Measurements from ENCODE around the gene CYP2A6. TPM values are rescaled to one million over a fixed set of nuclear protein-coding genes. Genes with fewer than 3 reads are reported as not detected.
"Not testable (repeated sequence)": the region's sequence is repeated elsewhere in the genome, so short reads cannot be mapped to it uniquely, and the experiment has no call there.

The CYP2A6 gene
- total and polyA plus RNA-seq, 8 donors, result 0.13 to 1.2 (median 0.54) TPM; not detected in 1

- TF ChIP-seq CTCF (IDR thresholded peaks at IDR 0.05), result no peak
- Histone ChIP-seq H3K36me3 (no peaks in the 10 kb centered on the region), H3K9me3 (no peaks in the 10 kb centered on the region), H3K4me3 (no peak overlapping the region), H3K27me3 (no peaks in the 10 kb centered on the region), H3K4me1 (no peaks in the 10 kb centered on the region), H3K27ac (no peak overlapping the region)
- ATAC-seq (no peak), DNase-seq (no peak)
- intact Hi-C loops (cut with DNase I), result no loop called here
Measured at GRCh38 chr19:40867701-40868100, 17.5 kb upstream of the CYP2A6 start.

GRCh38 chr19:40864739-40865496, 14.7 kb upstream of the CYP2A6 start:
- H3K27ac ChIP-seq; H3K36me3 ChIP-seq; DNase-seq; H3K4me1 ChIP-seq; intact Hi-C loops (cut with DNase I); H3K9me3 ChIP-seq; H3K27me3 ChIP-seq; H3K4me3 ChIP-seq: not testable (repeated sequence)
- peak; percentile 4 for ATAC-seq

- Histone ChIP-seq H3K27me3 (no peaks in the 10 kb centered on the region), H3K4me3 (no peak overlapping the region), H3K9me3 (no peaks in the 10 kb centered on the region), H3K36me3 (no peaks in the 10 kb centered on the region), H3K27ac (no peak overlapping the region), H3K4me1 (no peaks in the 10 kb centered on the region)
- no peak for DNase-seq
- TF ChIP-seq CTCF (IDR thresholded peaks at IDR 0.05), result no peak
- no peak for ATAC-seq
- intact Hi-C loops (cut with DNase I), result no loop called here
Measured at GRCh38 chr19:40862785-40863184, 12.5 kb upstream of the CYP2A6 start.

GRCh38 chr19:40862333-40862732, 12.1 kb upstream of the CYP2A6 start:
- H3K9me3 ChIP-seq, result no peaks in the 10 kb centered on the region
- no peak overlapping the region for H3K4me3 ChIP-seq
- no peaks in the 10 kb centered on the region for H3K4me1 ChIP-seq
- no peaks in the 10 kb centered on the region for H3K27me3 ChIP-seq
- TF ChIP-seq CTCF (IDR thresholded peaks at IDR 0.05), result no peak
- DNase-seq (no peak), ATAC-seq (no peak)
- intact Hi-C loops (cut with DNase I), result no loop called here
- H3K27ac ChIP-seq, result no peak overlapping the region
- H3K36me3 ChIP-seq, result no peaks in the 10 kb centered on the region

GRCh38 chr19:40858109-40858508, 7.9 kb upstream of the CYP2A6 start:
- no peaks in the 10 kb centered on the region for H3K4me1 ChIP-seq
- H3K9me3 ChIP-seq, result no peaks in the 10 kb centered on the region
- H3K27ac ChIP-seq, result no peak overlapping the region
- H3K4me3 ChIP-seq, result no peak overlapping the region
- no peak for TF ChIP-seq CTCF (IDR thresholded peaks at IDR 0.05)
- intact Hi-C loops (cut with DNase I), result no loop called here
- H3K36me3 ChIP-seq, result no peaks in the 10 kb centered on the region
- ATAC-seq (no peak), DNase-seq (no peak)
- H3K27me3 ChIP-seq, result no peaks in the 10 kb centered on the region

GRCh38 chr19:40852467-40853152, 2.4 kb upstream of the CYP2A6 start:
- H3K9me3 ChIP-seq, ATAC-seq: not testable (repeated sequence)

GRCh38 chr19:40846722-40847121, 3.5 kb downstream of the CYP2A6 start:
- not testable (repeated sequence) for H3K9me3 ChIP-seq, DNase-seq

More at GRCh38 chr19:40852467-40853152, 2.4 kb upstream of the CYP2A6 start:
- DNase-seq; H3K4me1 ChIP-seq; H3K36me3 ChIP-seq; H3K27ac ChIP-seq; H3K4me3 ChIP-seq; intact Hi-C loops (cut with DNase I): not testable (repeated sequence)
- H3K27me3 ChIP-seq, result peaks cover 0 to 11% of the 10 kb centered on the region in 2 donors

GRCh38 chr19:40843653-40844052, 6.6 kb downstream of the CYP2A6 start:
- peak overlapping the region in 1 of 2 donors; percentile 22 for H3K4me3 ChIP-seq
- peak overlapping the region in 1 of 2 donors; percentile 73 for H3K27ac ChIP-seq
- intact Hi-C loops (cut with DNase I), result not testable (repeated sequence)

More at GRCh38 chr19:40846722-40847121, 3.5 kb downstream of the CYP2A6 start:
- H3K27ac ChIP-seq; H3K36me3 ChIP-seq; intact Hi-C loops (cut with DNase I); ATAC-seq; H3K4me3 ChIP-seq: not testable (repeated sequence)
- H3K4me1 ChIP-seq, result peaks cover 0 to 16% of the 10 kb centered on the region in 2 donors
- peaks cover 0 to 15% of the 10 kb centered on the region in 2 donors for H3K27me3 ChIP-seq

More at GRCh38 chr19:40843653-40844052, 6.6 kb downstream of the CYP2A6 start:
- not testable (repeated sequence) for H3K36me3 ChIP-seq, H3K9me3 ChIP-seq
- peak; percentile 84 for ATAC-seq
- H3K4me1 ChIP-seq, result peaks cover 0 to 13% of the 10 kb centered on the region in 2 donors
- peaks cover 0 to 14% of the 10 kb centered on the region in 2 donors for H3K27me3 ChIP-seq
- DNase-seq, result peak in 2 of 4 donors; percentile 75 to 78

All from left lung (tissue), 10 donors.